Colon (tissue), 2 donors: Measurements from ENCODE around the gene RAB33A.
"Not testable (repeated sequence)": the region's sequence is repeated elsewhere in the genome, so short reads cannot be mapped to it uniquely, and the experiment has no call there.

Experiments used
- FAIRE-seq: peaks from 2 replicates; lab custom pipeline; 2012; peaks lifted over from hg19 to GRCh38; lab: Jason Lieb, UNC
- donor health status: control.
- donor health status: control.

Gene RAB33A

DNA sequence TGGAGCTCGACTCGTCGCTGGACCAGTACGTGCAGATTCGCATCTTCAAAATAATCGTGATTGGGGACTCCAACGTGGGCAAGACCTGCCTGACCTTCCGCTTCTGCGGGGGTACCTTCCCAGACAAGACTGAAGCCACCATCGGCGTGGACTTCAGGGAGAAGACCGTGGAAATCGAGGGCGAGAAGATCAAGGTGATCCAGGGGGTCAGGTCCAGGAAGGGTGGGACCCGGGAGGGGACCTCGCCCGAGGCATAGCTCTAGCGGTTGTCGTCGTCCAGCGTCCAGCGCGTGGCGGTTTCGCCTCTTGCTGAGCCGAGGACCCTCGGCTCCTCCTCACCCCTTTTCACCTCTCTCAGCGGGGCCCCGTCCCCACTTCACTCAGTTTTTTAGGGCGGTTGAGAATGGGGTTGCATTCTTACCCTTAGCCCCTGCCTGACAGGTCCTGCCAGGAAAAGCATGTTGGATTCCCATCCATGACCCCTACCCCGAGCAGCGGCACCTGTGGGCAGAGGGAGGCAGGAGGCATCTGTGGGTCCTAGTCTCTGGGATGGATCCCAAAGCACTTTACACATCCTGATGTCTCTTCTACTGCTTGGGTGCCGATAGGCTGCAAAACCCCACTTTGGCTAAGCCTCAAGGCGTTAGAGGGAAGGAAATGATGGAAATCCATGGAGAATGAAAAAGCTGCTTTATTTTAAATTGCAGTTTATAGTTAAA lies 524 bp downstream of the RAB33A start:
- FAIRE-seq, result no peak

DNA sequence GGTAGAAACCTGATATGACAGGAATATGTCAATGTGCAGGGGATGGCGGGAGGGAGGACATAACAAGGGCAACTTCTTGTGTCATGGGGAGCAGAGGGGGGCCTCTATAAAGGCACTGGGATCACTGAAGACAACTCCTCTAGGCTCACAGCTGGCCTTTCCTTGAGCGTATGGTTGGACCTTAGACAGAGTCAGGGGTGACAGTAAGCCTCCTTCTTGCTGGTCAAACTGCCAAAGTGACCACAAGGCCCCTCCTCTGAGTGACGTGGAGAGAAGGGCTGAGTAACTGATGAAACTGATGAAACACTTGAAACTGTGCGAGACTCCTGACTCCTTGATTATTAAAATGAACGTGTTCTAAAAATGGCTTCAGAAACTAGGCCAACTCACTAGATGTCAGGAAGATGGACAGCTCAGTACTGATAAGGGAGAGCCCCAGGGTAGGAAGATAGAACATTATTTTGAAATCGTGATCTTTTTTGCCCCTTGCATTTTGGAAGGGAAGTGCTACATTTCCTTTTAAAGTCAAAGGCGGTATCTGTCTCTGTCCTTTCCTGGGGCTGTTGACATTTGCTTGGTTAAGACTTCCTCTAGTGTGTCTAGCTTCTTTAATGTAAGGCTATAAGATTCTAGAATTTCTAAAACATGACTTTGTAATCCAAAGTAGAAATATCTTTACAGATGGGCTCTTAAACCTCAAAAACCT lies 1.6 kb downstream of the RAB33A start:
- FAIRE-seq, result no peak

DNA sequence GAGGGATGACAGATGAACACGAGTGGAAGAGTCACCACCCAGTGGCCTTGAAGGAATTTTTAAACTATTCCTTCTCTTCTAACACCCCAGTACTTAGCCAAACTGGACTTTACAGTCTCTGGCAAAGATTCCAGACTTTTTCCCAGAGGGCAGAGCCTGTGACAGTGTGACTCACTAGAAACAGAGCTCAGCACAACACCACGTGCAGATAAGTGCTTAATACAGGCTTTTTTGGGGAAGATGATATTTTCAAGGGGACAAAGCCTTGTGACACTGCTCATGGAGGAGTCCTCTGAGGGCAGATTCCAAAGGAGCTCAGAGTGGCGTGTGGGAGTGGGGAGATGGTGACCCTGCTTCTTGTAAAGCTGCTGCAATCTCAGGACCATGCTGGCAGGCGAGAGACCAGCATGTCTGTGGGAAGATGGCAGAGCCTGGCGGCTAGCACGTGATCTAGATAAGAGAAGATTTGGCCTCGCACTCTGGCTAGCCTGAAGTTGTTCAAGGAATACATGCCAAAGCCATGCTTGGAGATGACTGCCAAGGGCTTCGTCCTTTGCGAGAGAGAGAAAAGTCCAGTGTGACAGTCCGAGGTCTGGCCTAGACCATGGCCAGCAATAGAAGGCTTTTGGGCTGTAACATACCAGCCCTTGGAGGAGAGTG lies 2.4 kb downstream of the RAB33A start:
- FAIRE-seq, result no peak

DNA sequence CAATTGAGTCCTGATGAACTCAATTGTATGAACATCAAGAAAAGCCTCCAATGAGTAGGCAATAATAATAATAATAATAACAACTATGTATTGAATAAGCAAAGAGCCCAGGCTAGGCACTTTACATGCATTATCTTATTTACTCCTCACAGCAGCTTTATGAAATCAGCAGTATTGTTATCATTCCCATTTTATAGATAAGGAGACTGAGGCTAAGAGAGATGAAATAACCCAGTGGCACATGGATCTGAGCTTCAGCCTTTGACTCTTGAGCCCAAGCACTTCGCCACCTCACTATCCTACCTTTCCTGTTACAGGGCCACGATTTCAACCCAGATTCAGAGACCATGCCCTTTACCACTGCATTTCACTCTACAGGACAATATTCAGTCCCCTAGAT lies 3.2 kb downstream of the RAB33A start:
- no peak for FAIRE-seq

DNA sequence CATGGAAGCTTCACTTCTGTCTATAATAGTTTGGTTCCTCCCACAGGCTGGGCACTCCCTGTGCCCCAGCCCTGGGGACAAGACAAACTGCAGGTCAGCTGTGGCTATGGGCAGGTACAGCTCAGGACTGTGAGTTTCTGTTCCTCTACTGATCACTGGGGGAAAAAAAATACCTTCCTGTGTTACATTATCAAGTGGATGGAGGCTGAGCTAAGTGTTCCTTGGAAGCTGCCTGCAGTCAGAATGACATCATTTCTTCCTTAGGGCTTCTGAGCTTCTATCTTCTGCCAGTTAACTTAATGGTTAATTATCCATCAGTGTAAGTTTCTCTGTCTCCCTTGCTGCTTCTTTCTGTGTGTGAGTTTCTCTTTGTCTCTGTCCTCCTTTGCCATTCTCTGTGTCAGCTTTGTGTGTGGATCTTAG lies 4.6 kb downstream of the RAB33A start:
- FAIRE-seq, result no peak

DNA sequence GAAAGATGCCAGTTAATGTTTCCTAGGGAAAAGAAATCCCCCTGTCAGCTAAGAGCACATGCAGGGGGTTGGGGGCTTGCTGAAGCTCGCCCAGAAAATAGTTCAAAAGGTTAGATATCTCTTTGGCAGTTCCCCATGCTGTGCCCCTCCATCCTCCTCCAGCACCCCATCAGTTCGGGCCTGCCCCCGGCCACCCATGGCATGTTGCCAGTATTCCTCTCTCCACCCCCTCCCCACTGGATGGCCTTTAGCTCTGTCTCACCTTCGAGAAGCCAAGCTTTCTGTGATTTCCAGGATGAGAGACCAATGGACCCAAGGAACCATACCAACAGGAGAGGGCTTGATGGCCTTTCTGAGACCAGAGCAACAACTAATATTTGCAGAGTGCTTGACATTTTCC lies 5.2 kb downstream of the RAB33A start:
- no peak for FAIRE-seq

DNA sequence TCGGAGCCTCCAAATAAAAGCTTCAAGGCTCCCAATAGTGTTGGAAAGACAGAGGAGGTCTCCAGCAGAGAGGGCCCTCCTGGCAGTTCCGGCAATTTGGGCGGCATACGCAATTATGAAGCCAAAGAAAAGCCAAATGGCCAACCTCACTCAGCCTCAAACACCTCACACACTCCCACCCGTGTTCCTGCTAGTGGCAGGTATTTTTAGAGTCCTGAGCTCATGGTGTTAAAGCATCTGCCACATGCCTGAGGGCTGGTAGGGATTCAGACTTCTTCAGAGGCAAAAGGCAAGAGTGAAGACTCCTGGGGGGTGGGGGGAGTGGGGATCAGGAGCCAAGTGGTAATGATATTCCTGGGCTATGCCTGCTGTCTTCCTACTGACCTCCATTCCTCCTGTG lies 7.4 kb downstream of the RAB33A start:
- no peak for FAIRE-seq

DNA sequence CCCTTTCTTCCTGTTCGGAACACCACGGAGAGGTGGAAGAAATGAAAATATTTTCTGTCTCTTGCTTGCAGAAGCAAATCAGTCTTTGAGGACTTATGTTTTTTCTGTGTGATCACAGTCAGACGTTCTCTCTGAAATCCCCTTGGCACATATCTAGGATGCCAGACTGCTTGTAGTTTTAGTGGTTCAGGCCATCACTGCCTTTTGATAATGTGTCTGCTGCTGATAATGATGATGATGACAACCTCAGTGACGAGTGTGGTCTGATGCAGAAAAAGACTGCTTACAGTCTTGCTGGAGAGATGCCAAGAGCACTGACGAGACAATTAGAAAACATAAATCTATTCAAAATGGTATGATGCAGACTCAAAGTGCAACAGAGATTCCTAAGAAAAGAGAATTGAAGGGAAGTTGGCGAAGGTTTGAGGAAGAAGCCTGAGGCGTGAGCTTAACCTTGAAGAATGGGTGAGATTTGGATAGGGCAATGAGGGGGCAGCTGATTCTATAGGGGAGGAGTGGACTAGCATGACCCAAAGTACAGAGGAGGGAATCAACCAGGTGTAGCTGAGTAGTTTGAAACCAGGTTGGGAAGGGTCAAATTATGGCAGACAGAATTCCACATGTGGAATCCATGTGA lies 7.9 kb downstream of the RAB33A start:
- FAIRE-seq, result no peak

DNA sequence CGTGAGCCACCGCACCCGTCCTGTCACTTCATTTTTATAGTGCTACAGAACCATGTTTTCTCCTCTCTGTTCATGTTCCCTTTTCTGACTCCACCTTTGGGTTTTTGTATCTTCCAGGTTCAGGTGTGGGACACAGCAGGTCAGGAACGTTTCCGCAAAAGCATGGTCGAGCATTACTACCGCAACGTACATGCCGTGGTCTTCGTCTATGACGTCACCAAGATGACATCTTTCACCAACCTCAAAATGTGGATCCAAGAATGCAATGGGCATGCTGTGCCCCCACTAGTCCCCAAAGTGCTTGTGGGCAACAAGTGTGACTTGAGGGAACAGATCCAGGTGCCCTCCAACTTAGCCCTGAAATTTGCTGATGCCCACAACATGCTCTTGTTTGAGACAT lies 12.4 kb downstream of the RAB33A start:
- no peak for FAIRE-seq

DNA sequence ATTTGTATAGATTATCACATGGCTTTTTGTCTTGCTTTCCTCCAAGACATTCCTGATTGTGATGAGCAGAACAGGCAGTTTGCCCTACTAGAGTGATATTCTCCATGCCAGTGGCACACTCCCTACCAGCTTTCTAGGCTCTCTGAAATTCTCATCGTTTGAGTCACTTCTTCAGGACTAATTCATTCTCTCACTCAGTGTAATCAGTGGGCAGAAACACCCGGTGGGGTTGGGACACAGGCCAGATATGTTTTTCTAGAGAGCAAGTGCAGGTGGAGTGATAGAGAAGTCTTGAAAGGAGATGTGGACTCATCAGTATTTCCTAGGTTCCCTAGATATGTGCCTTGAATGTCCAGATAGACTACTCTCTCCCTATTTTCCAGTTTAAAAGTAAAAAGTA lies 13.1 kb downstream of the RAB33A start:
- FAIRE-seq, result no peak

DNA sequence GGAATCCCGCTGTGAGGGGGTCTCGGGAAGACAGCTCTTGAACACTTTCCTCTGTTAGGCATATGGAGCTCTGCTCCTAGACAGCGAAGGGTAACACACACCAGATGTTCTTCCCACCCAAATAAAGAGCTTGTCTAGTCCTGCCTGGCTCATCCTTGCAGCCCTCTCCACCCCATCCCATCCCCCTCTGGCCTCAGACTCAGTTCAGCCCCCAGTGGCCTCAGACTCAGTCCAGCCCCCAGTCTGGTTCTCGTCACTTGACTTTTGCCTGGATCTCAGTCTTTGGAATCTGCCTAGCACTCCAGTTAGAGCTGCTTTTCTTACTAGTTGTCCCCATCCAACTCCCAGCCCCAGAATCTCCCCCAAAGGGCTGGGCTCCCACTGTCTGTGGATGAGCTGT lies 14.9 kb downstream of the RAB33A start:
- FAIRE-seq, result no peak

DNA sequence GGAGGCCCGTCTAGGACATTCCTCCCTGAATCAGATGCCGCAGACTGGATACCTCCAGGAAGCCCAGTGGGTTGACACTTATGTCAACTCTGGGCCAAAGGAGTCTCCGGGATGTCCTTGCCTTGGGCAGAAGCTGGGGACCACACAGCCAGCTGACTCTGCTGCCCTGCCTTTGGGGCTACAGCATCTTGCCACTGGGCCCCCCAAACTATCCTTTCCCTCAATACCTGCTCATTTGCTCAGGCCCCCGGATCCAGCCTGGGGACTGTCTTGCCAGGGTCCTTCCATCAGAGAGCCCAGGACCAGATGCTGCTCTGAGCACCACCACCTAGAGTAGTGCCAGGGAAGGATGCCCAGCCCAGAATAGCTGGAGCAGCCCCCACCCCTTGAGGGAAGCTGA lies 19.0 kb downstream of the RAB33A start:
- no peak for FAIRE-seq

DNA sequence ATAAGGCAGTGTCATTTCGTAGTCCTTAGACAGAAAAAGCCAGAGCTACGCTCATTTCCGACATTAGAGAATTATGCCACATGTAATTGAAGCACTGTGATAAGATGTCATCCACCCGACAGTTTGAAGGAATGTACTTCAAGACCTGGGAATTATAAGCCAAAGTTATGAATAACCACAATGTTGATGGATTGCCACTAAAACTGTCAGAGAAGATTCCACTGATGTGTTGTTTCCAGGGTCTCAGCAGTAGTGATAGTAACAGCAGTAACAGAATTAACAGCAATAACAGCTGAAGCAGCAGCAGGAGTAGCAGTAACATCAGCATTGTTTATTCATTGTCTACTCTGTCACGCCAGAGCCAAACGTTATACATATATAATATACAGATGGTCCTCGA lies 24.7 kb downstream of the RAB33A start:
- FAIRE-seq, result no peak

DNA sequence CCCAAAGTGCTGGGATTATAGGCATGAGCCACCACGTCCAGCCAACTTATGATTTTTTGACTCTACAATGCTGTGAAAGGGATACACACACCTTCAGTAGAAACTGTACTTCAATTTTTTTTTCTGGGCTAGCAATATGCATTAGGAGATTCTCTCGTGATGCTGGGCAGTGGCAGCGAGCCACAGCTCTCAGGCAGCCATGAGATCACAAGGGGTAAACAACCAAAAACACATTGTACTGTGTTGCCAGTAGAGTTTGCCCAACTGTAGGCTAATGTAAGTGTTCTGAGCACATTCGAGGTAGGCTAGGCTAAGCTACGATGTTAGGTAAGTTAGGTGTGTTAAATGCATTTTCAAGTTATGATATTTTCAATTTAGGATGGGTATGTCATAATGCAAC lies 25.7 kb downstream of the RAB33A start:
- no peak for FAIRE-seq

DNA sequence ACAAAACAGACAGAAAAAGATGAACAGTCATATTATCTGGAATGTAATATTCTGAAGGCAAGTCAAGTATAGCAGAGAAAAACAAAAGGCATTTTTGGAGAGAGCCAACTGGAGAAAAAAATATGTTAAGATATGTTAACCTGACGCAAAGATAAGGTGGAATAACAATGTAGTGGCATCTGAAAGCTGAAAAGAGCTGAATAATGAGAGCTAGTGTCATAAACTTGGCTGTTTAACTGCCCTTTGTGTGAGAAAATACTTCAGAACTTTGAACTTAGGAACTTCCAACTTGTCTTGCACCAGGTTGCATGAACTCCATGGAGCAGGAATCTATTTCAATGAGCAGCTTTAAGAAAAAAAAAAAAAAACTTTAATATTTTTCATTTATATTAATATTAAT lies 32.9 kb downstream of the RAB33A start:
- FAIRE-seq, result no peak

DNA sequence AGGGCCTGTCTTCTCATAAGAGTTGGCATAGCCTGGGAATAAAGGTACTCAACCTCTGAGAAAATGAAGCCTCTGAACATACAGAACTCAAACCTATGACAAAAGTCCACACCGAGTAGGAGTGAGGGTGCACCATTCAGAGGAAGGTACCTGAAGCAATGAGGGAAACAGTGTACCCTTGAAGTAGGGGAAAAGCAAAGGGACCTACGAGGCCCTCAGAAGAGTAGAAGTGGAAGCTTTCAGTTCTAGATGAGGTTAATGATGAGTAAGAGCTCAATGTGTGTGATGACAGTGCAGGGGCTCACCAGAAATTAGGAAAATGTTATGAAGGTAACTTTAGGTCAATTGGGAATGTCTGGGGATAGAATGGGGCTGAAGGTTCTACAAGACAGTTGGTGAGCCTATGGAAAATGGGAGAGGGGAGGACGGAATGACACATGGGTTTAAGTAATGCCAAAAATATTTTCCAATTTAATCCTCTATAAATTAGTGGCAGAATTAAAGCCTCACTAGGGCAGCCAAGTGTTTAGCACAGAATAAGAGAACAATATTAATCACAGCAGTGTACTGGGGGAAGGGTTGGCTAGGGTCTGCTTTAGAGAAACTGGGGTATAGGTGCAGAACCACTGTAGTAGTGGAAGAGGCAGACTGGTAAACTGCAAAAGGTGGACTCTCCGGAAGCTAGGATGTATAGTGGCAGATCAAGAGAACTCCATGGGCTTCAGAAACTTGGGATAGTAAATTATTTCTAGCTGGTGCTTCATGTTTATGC lies 39.8 kb downstream of the RAB33A start:
- no peak for FAIRE-seq

DNA sequence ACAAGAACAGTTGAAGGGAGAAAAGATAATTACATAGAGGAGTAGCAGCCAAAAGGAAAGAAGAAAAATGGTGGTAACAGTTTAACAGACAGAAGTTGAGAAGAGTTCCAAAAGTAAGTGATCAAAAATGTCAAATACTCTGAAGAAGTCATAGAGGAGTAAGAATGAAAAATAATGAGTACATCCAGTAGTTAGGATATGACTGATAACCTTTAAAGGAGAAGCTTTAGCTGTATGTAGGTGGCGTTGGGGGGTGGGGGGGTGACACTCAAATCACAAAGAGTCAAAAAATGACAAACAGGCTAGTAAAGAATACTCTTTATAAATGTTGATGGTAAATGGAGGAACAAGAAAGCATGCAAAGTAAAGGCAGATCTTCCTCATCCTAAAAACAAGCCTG lies 40.6 kb downstream of the RAB33A start:
- FAIRE-seq, result no peak

DNA sequence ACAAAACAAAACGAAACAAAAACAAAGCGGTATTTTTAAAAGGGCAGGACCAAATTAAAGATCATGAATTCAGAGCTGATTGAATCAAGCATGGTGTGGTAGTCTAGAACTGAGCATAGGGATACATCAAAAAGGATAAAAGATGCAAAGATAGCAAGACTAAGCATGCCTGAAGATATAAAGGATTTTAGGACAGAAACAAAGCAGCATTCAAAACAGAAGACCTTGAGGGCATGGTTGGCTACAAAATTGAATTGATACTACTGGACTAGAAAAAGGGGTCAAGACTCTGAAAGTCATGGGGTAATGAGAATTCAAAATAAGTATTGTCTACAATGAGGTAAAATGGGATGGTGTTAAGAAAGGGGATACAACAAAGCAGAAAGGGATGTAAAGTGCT lies 41.6 kb downstream of the RAB33A start:
- no peak for FAIRE-seq

DNA sequence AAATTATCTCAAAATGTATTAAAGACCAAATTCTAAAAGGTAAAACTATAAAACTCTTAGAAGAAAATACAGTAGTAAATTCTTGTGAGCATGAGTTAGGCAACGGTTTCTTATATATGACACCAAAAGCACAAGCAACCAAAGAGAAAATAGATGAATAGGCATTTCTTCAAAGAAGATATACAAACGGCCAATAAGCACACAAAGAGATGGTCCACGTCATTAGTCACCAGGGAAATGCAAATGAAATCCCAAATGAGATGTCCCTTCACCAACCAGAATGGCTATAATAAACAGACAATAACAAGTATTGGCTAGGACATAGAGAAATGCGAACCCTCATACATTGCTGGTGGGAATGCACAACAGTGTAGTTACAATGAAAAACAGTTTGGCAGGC lies 44.6 kb downstream of the RAB33A start:
- FAIRE-seq, result no peak

DNA sequence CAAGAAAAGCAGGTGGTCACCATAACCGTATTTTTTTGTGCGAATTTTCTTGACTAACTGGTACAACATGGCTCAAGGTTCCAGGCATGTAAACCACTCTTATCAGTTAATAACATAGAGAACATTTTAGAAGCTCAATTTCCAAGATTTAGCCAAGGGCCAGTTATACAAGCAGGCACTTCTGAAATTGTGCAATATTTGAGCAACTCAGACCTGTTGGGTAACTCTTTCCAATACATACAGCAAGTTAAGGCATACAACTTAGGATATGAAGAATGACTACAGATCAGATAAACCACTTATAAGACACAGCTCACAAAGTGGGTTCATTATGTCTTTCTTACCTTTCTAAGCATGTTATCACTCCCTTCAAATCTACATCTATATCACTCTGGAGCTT lies 53.0 kb downstream of the RAB33A start:
- FAIRE-seq, result no peak

DNA sequence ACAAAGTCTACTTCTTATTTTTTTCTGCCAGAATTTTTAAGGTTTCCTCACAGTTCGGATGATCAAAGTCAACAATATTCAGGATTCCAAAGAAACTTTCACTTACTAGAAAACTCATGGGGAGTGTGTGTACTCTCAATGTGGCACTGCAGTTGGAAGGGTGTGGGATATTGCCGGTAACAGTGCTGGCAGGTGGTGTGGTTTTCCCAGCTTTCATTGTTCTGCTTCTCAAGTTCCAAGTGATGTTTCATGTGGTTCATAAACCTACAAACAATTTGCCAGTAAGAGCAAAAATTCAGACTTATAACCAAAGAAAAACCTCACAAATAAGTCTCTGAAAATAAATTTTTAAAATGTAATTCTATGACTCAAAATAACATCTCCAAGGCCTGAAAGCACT lies 57.1 kb downstream of the RAB33A start:
- FAIRE-seq, result no peak

DNA sequence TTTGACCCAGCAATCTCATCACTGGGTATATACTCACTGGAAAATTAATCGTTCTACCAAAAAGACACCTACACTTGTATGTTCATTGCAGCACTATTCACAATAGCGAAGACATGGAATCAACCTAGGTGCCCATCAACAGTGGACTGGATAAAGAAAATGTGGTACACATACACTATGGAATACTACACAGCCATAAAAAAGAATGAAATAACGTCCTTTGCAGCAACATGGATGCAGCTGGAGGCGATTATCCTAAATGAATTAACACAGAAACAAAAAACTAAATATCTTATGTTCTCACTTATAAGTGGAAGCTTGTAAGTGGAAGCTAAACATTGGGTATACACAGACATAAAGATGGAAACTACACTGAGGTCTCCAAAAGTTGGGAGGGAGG lies 59.4 kb downstream of the RAB33A start:
- not testable (repeated sequence) for FAIRE-seq
